Body of pancreas (tissue), 4 donors: ENCODE data around the gene KLLN.

ENCODE experiments used
- CTCF ChIP-seq, 7 experiments: fragments of 450-650 bp in 4 of 7; fragments of 200-600 bp in 3 of 7; sonication (generic) in 3 of 7; IDR thresholded peaks; one replicate each; pipeline ENCODE4 v1.5.1; 2016 to 2019; ENCODE audit warnings: antibody characterized with exemption in 7 of 7
- POLR2A ChIP-seq, 3 donors: fragments of 450-650 bp; IDR thresholded peaks; one replicate each; pipeline ENCODE4 v1.6.1; 2016; ENCODE audit warnings: antibody characterized with exemption in 3 of 3, mild to moderate bottlenecking in 2 of 3

GRCh38 chr10:87817609-87818504, 45.5 kb downstream of the KLLN start, which contains the start of gene ATAD1:
- TF ChIP-seq POLR2A (IDR thresholded peaks at IDR 0.05) (peak; percentile 62 to 87 (median 80)), CTCF (IDR thresholded peaks at IDR 0.05) (peak in 3 of 7 experiments; percentile 32 to 40 (median 35))
